Activated naive CD4-positive, alpha-beta T cell treated with Interleukin-2 at 50 U/mL for 16 hours (primary cell): ENCODE data around the gene RAB3IL1.
"Not testable (repeated sequence)": the region's sequence is repeated elsewhere in the genome, so short reads cannot be mapped to it uniquely, and the experiment has no call there.

ENCODE experiments used
- DNase-seq: peaks from one replicate; pipeline ENCODE4 v3.0.0-alpha.2; 2020

RAB3IL1 gene

GRCh38 chr11:61917334-61918109, at the start of gene RAB3IL1:
RAB3IL1 (minus strand) TSS chr11:61917566; CDS start chr11:61917367, 199 bp downstream.
- no peak for DNase-seq

DNA sequence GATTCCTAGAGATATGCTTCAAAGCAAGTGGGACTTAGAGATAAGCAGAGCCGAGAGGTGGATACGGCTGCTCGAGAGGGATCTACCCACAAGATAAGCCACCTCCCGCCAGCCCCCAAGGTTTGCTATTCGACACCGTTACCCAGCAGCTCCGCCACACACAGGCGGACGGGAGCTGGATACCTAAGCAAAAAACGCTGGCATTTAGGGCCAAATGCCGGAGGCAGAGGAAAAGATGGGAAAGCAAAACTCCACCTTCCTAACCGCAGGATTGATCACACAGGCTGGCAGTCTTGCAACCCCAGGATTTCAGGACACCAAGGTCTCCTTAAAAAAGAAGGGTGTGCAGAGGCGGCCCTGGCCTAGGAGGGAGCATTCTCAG, 49.4 kb upstream of the RAB3IL1 start:
- peak; percentile 37 for DNase-seq

DNA sequence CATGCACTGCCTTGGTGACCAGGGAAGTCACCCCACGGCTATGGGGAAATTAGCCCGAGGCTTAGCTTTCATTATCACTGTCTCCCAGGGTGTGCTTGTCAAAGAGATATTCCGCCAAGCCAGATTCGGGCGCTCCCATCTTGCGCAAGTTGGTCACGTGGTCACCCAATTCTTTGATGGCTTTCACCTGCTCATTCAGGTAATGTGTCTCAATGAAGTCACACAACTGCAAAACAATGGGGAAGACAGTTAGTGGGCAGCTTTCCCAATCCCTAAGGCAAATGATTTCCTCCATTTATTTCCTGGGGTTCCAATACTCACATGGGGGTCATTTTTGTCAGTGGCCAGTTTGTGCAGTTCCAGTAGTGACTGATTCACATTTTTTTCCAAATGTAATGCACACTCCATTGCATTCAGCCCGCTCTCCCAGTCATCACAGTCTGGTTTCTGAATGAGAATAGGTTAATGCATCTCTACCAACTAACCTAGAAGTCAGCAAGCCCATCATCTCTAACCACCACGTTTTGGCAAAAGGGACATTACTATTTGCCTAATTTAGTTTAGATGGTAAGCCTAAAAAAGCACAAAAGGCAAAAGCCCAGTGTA, 47.4 kb upstream of the RAB3IL1 start:
- DNase-seq = not testable (repeated sequence)

DNA sequence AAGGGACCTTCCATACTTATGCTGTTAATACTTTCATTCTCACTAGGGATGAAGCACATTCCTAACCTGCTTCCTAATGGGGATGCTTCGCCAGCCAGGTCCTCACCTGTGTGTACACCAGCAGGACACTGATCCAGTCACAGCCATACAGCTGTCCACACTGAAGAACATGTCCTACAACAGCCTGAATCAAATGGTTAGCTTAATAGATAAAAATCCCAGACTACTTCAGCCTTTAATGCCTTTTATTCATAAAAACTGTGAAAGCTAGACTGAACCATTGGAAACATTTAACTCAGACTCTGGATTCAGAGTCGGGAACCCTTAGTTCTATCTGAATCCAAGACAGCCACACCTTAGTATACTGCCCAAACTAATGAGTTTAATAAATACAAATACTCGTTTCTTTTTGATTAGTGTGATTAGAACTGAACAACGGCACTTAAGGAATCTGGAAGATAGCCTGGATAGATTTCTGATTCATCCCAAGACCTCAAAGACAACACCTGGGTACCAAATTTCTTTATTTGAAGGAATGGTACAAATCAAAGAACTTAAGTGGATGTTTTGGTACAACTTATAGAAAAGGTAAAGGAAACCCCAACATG, 46.8 kb upstream of the RAB3IL1 start:
- no peak for DNase-seq

DNA sequence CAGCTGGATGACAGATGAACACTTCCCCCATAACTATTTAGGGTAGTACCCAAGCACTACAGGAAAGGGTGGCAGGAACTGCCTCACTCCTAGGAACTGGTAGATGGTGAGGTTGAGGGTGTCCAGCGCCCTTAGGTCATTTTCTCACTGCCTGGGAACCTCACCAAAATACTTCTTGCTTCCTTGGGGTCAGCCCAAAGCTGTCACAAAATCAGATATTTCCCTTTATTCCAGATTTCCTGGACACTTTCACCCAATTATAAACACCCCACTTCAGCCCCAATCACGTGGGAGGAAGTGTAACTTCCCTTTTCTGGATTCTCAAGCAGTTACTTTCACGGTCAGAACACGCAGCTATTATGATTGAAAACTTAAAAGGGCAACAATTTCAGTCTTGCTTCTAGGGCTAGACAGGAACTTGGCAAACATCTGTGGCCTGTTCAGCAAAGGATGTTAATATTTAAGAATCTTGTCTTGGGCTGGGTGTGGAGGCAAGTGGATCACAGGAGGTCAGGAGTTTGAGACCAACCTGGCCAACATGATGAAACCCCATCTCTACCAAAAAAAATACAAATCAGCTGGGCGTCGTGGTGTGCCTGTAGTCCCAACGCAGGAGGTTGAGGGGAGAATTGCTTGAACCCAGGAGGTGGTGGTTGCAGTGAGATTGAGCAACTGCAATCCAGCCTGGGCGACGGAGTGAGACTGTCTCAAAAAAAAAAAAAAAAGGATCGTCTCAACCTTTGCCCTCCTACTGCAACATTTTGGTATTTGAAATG, 46.1 kb upstream of the RAB3IL1 start:
- no peak for DNase-seq

GRCh38 chr11:61963016-61963281, 45.6 kb upstream of the RAB3IL1 start:
- no peak for DNase-seq

DNA sequence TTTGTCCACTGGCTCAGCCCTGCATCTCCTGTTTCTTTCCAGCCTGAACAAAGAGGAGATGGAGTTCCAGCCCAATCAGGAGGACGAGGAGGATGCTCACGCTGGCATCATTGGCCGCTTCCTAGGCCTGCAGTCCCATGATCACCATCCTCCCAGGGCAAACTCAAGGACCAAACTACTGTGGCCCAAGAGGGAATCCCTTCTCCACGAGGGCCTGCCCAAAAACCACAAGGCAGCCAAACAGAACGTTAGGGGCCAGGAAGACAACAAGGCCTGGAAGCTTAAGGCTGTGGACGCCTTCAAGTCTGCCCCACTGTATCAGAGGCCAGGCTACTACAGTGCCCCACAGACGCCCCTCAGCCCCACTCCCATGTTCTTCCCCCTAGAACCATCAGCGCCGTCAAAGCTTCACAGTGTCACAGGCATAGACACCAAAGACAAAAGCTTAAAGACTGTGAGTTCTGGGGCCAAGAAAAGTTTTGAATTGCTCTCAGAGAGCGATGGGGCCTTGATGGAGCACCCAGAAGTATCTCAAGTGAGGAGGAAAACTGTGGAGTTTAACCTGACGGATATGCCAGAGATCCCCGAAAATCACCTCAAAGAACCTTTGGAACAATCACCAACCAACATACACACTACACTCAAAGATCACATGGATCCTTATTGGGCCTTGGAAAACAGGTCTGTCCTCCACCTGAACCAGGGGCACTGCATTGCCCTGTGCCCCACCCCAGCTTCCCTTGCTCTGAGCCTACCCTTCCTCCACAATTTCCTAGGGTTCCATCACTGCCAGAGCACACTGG, 45.0 kb upstream of the RAB3IL1 start:
- no peak for DNase-seq

DNA sequence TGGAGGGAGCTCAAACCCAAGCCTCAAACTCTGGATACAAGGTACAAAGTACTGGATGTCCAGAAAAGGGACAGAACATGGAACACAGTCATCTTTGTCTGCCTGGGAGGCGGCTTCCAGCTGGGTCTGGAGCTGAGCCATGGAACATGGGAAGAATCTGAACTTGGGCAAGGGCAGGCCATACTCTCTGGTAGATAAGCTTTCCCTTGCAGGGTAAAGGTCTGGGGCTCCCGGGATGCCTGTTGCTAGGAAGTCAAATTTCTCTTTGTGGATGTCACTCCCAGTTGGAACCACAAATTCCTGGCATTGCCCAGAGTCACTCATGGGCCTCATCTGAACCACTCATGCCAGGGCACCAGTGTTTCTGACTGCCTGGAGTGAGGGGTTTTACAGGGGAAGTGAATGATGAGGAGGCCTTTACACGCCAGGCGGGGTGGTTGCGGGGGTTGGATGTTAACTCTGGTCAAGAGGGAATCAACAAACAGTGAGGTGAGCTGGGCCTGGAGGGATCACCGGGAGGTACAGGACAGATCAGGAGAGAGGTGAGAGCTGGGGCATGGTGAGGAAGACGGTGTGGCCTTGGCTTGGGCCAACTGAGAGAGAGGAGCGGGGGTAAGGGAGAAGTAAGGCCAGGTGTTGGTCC, 44.3 kb upstream of the RAB3IL1 start:
- DNase-seq = no peak

DNA sequence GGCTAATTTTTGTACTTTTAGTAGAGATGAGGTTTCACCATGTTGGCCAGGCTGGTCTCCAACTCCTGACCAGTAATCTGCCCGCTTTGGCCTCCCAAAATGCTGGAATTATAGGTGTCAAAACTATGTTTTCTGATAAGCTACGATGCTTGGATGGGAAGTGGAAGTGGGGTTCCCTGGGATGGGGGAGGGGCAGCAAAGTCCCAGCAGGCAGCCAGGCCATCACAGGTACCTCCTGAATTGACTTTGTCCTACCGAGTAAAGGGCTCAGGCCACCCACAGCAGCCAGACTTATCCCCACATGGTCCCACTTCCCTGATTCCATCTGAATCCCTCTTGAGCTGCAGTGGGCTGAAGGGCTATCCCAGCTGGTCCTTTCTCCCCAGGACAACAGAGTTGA, 43.2 kb upstream of the RAB3IL1 start:
- no peak for DNase-seq

GRCh38 chr11:61959678-61960077, 42.3 kb upstream of the RAB3IL1 start:
- no peak for DNase-seq

DNA sequence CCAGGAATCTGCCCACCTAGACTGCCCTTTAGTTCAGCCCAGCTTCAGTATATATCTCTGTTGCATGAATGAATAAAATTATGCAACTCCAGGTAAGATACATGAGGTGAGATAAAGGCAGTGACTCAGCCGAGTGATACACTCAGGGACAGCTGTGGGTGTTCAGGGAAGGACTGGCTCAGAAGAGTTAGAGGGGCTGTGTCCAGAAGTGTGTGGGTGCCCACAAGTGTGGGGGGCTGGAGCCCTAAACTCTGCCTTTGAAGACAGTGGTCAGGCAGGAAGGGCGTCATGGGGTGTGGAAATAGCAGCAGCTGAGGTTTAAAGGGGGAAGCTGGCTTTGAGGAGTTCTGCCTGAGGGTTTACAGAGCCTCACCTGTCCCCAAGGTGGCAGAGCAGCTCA, 41.7 kb upstream of the RAB3IL1 start:
- no peak for DNase-seq

DNA sequence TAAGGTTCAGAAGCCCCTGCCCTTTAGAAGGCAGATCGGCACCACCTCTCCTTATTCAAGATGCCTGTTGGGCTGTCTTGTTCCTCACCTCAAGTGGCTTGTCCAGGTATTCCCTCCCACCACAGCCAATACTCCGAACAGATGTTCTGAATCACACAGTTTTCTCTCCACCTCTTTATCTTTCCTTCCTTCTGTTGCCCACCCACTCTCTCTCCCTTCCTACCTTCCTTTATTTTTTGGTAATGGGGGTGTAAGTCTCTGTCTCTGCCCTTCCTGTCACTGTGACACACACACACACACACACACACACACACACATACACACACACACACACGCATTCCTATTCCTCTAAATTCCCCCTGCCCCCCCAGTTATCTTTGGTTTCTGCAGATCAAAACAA, 41.2 kb upstream of the RAB3IL1 start:
- DNase-seq = no peak

DNA sequence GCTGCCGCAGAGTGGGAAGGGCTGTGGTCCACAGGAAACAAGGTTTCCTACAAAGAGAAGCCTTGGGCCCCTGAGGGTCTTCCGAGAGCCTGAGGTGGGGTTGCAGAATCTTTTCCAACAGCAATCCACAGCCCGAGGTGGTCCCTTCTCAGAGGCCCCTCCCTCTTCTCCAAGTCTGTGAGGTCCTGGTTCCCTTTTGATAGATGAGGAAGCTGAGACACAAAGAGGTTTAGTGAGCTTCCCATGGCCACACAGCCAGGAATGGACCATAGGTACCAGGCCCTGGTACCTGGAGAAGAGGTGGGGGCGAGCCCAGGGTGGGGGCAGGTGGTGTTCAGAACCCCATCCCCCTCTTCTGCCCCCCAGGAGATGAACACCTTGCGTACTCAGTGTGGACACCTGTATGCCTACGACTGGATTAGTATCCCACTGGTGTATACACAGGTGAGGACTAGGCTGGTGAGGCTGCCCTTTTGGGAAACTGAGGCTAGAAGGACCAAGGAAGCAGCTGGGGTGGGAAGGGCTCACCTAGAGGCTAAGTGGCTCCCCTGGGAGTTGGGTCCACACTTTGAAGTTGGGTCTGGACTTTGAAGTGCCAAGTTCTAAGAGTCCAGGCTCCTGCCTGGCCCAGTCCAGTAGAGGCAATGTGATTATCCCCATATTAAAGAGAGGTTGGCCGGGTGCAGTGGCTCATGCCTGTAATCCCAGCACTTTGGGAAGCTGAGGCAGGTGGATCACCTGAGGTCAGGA, 39.8 kb upstream of the RAB3IL1 start:
- no peak for DNase-seq

DNA sequence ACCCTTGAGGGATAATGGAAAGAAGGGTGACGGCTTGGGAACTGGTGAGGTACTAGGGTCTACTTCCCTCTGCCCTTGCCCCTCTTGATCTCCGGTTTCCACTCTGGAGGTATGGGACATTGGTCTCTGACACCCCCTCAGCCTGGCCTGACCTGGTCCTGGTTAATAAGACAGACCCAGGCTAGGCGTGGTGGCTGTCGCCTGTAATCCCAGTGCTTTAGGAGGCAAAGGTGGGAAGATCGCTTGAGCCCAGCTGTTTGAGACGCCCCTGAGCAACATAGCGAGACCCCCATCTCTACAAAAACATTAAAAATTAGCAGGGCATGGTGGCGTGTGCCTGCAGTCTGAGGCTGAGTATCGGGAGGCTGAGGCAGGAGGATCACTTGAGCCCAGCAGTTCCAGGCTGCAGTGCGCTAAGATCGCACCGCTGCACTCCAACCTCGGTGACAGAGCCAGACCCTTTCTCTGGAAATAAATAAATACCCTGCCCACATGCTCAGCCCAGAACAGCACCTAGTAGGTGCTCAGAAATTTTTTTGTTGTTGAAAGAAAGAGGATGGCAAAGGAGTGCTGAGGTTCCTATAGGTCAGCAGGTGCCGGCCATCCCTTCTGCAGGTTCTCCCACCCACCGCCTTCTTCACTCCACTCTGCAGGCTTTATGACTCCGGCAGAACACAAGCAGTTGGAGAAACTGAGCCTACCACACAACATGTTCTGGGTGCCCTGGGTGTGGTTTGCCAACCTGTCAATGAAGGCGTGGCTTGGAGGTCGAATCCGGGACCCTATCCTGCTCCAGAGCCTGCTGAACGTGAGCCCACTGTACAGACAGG, 39.0 kb upstream of the RAB3IL1 start:
- no peak for DNase-seq

DNA sequence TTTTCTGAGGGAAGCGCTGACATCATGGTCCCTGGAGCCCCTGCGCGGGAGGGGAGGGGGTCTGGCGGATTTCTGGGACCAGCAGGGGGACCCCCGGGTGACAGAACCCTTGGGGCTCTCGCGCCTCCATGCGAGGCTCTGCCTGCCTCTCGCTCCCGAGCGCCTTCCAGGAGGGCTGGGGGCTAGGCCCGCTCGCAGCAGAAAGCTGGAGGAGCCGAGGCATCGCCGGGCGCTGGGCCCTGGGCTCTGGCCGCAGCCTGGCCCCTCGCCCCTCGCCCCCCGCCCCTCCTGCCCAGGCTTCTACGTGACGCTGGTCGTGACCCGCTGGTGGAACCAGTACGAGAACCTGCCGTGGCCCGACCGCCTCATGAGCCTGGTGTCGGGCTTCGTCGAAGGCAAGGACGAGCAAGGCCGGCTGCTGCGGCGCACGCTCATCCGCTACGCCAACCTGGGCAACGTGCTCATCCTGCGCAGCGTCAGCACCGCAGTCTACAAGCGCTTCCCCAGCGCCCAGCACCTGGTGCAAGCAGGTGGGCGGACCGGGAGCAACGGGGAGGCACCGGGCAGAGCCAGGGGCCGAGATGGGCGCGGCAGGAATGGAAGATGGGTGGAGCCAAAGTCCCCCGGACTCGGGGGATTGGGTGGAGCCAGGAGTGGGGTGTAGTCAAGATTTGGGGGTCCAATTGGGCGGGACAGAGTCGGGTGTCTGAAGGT, 38.2 kb upstream of the RAB3IL1 start:
- DNase-seq = no peak

- DNase-seq = no peak
These were observed 37.6 kb upstream of the RAB3IL1 start for GRCh38 chr11:61954851-61955421.

DNA sequence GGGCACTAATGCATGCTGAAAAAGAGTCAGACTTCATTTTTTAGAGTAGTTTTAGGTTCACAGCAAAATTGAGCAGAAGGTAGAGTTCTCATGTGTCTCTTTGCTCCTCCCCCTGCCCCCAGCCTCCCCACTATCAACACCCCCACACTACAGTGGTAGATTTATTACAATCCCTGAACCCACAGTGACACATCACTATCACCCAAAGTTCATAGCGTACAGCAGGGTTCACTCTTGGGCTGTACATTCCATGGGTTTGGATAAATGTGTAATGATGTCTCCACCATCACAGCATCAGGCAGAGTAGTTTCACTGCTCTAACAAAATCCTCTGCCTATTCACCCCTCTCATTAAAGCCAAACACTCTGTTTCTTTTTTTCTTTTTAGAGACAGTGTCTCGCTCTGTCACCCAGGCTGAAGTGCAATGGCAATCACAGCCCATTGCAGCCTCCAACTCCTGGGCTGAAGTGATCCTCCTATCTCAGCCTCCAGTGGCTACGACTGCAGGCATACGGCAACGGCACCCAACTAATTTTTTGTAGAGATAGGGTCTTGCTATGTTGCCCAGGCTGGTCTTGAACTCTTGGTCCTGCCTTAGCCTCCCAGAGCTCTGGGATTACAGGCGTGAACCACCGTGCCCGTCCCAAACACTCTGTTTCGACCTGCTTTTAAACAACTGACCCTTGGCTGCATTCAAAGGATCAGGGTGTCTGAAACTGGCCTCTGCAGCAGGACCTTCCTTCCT, 36.9 kb upstream of the RAB3IL1 start:
- no peak for DNase-seq

DNA sequence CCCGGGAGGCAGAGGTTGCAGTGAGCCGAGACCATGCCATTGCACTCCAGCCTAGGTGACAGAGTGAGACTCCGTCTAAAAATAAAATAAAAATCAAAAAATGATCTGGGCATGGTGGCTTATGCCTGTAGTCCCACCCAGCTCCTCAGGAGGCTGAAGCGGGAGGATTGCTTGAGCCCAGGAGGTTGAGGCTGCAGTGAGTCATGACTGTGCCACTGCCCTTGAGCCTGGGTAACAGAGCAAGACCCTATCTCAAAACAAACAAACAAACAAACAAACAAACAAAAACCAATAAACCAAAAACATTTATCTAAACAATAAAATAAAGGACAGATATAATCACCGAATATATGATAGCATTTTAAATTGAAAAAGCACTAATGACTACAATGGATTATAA, 36.3 kb upstream of the RAB3IL1 start:
- not testable (repeated sequence) for DNase-seq

DNA sequence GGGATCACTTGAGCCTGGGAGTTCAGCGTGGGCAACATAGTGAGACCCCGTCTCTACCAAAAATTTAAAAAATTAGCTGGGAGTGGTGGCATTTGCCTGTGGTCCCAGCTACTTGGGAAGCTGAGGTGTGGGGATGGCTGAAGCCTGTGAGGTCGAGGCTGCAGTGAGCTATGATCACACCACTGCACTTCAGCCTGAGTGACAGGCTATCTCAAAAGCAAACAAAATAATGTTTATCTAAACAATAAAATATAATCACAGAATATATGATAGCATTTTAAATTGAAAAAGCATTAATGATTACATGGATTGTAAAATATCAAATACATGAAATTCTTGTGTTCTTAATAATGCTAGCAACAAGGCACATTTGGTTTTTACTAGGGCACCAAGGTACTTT, 35.5 kb upstream of the RAB3IL1 start:
- DNase-seq = no peak
